ENCODE results near the gene SEC11C.

The SEC11C gene

DNA sequence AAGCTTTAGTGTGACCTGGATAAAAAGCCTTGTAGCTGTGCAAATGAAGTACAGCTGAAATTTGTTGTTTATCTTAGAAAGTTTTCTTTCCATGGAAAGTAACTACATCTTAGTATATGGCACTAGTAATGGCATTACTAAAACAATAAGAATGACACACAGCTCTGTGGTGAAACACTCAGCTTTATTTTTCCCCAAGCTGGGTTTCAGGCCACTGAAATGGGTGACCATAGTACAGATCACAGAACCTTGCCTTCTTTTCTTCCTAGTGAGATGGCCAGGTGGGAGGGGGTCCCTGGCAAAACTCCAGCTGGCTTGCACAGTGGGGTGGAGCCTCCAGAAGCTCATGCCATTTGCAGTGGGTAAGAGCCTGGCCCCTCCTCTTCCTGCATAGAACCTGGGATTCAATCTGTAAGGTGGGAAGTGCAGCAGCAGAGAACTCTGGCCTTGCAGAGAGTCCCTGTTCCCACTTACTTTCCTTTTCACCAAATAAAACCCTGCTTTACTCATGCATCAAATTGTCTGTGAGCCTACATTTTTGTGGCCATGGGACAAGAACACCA is 62.7 kb downstream of the SEC11C start:
- no peak for DNase-seq (ENCODE audit: extremely low read depth, low read depth)
- no peak overlapping the region for H3K4me3 ChIP-seq (replicated peaks; ENCODE audit: low read depth, low read length)
- TF ChIP-seq, protein P1, sequence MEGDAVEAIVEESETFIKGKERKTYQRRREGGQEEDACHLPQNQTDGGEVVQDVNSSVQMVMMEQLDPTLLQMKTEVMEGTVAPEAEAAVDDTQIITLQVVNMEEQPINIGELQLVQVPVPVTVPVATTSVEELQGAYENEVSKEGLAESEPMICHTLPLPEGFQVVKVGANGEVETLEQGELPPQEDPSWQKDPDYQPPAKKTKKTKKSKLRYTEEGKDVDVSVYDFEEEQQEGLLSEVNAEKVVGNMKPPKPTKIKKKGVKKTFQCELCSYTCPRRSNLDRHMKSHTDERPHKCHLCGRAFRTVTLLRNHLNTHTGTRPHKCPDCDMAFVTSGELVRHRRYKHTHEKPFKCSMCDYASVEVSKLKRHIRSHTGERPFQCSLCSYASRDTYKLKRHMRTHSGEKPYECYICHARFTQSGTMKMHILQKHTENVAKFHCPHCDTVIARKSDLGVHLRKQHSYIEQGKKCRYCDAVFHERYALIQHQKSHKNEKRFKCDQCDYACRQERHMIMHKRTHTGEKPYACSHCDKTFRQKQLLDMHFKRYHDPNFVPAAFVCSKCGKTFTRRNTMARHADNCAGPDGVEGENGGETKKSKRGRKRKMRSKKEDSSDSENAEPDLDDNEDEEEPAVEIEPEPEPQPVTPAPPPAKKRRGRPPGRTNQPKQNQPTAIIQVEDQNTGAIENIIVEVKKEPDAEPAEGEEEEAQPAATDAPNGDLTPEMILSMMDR (IDR thresholded peaks at IDR 0.05; ENCODE audit: low read depth, low read length, missing control alignments) = no peak

DNA sequence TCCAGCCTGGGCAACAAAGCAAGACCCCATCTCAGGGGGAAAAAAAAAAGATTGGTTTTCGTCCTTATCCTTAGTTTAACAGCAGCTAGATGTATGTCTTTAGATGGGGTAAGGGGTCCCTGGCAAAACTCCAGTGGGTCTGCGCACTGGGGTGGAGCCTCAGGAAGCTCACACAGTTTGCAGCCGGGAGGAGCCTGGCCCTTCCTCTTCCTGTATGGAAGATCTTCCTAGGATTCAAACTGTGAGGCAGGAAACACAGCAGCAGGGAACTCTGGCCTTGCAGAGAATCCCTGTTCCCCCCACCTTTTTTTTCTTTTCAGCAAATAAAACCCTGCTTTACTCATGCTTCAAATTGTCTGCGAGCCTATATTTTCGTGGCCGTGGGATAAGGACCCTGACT is 67.8 kb downstream of the SEC11C start:
- TF ChIP-seq, protein P1 (IDR thresholded peaks at IDR 0.05; ENCODE audit: low read depth, low read length, missing control alignments) = no peak
- no peak overlapping the region for H3K4me3 ChIP-seq (replicated peaks; ENCODE audit: low read depth, low read length)
- DNase-seq (ENCODE audit: extremely low read depth, low read depth) = no peak
